Keratinocyte (primary cell): ENCODE data around the gene LTBP2. TPM values are rescaled to one million over a fixed set of nuclear protein-coding genes. Genes with fewer than 3 reads are reported as not detected.

Experiments used
- DNase-seq: peaks from one replicate; pipeline ENCODE4 v3.0.0-alpha.2; 2011; ENCODE audit warnings: low read depth, missing footprints, low spot score
- FAIRE-seq: peaks from 2 replicates; lab custom pipeline; 2011; peaks lifted over from hg19 to GRCh38; lab: Jason Lieb, UNC
- H2AFZ ChIP-seq: 2 replicates; pipeline ENCODE4 v1.6.0; 2012; ENCODE audit warnings: low read length, control low read depth, inconsistent platforms; ENCODE audit not compliant: control insufficient read depth
- H3K27ac ChIP-seq: 2 replicates; pipeline ENCODE4 v1.5.1; 2011; ENCODE audit warnings: low read length; ENCODE audit not compliant: control insufficient read depth, insufficient read depth
- H3K27me3 ChIP-seq: 3 replicates; pipeline ENCODE4 v1.6.0; 2011; ENCODE audit warnings: low read length; ENCODE audit not compliant: control insufficient read depth, insufficient read depth; ENCODE audit errors: extremely low read depth
- H3K36me3 ChIP-seq, 2 experiments: 2 replicates in 1 of 2; 3 replicates in 1 of 2; pipeline ENCODE4 v1.5.1; 2011; ENCODE audit warnings: low read length in 2 of 2, mild to moderate bottlenecking in 1 of 2; ENCODE audit not compliant: control insufficient read depth in 2 of 2, insufficient read depth in 2 of 2; ENCODE audit errors: extremely low read depth in 1 of 2
- H3K4me1 ChIP-seq: 3 replicates; pipeline ENCODE4 v1.5.1; 2011; ENCODE audit warnings: low read length; ENCODE audit not compliant: control insufficient read depth, insufficient read depth; ENCODE audit errors: extremely low read depth
- H3K4me2 ChIP-seq: 3 replicates; pipeline ENCODE4 v1.6.0; 2011; ENCODE audit warnings: low read depth, low read length; ENCODE audit not compliant: control insufficient read depth, insufficient read depth; ENCODE audit errors: extremely low read depth
- H3K4me3 ChIP-seq, 3 experiments: fragments of 200-600 bp in 1 of 3; sonication (generic) in 1 of 3; 2 replicates in 2 of 3; 3 replicates in 1 of 3; pipeline ENCODE4 v1.5.1; 2011 to 2016; ENCODE audit warnings: low read length in 3 of 3, mild to moderate bottlenecking in 3 of 3, control low read depth in 2 of 3, inconsistent platforms in 1 of 3, low read depth in 1 of 3, mixed read lengths in 1 of 3, mixed run types in 1 of 3, moderate library complexity in 1 of 3; ENCODE audit not compliant: control insufficient read depth in 2 of 3, insufficient read depth in 2 of 3; ENCODE audit errors: extremely low read depth in 1 of 3
- H3K79me2 ChIP-seq: 2 replicates; pipeline ENCODE4 v1.6.0; 2012; ENCODE audit warnings: low read length; ENCODE audit not compliant: control insufficient read depth, insufficient read depth
- H3K9ac ChIP-seq: 3 replicates; pipeline ENCODE4 v1.6.0; 2011; ENCODE audit warnings: low read length; ENCODE audit not compliant: control insufficient read depth, insufficient read depth; ENCODE audit errors: extremely low read depth
- H3K9me1 ChIP-seq: 3 replicates; pipeline ENCODE4 v1.6.0; 2011; ENCODE audit warnings: low read length; ENCODE audit not compliant: control insufficient read depth, insufficient read depth; ENCODE audit errors: extremely low read depth
- H3K9me3 ChIP-seq: 2 replicates; pipeline ENCODE4 v1.5.1; 2012; ENCODE audit warnings: low read depth, low read length; ENCODE audit not compliant: control insufficient read depth
- H4K20me1 ChIP-seq: 3 replicates; pipeline ENCODE4 v1.6.0; 2011; ENCODE audit warnings: low read length; ENCODE audit not compliant: control insufficient read depth, insufficient read depth; ENCODE audit errors: extremely low read depth
- EZH2 ChIP-seq: IDR thresholded peaks from one replicate; pipeline ENCODE4 v1.6.1; 2012; ENCODE audit warnings: inconsistent platforms, mild to moderate bottlenecking, low read length, moderate library complexity
- dilution Hi-C: fragments of 300-500 bp; cut with MboI; formaldehyde crosslinking; loops from one replicate; pipeline ENCODE4 v1.7.0; 2020; ENCODE audit warnings: low sequenced_read_pairs; ENCODE audit not compliant: extremely low pct_ligation_motif_present
- polyA plus RNA-seq, 5 experiments: library from polyadenylated mRNA; depleted of rRNA in 3 of 5; stranded (reverse) in 3 of 5; stranded (forward) in 1 of 5; unstranded in 1 of 5; fragments of >200 nt; gene quantifications; 1 replicate in 1 of 5; 2 replicates in 3 of 5; 3 replicates in 1 of 5; pipeline versions ENCODE4 v1.2.1 to v1.2.3, GENCODE V29; 2011 to 2012; ENCODE audit warnings: missing spikeins in 2 of 5, low read depth in 1 of 5, low replicate concordance in 1 of 5
- TF ChIP-seq, protein P1 (sequence below), 3 experiments: IDR thresholded peaks in 1 of 3; conservative IDR thresholded peaks in 1 of 3; optimal IDR thresholded peaks in 1 of 3; 2 replicates in 2 of 3; 3 replicates in 1 of 3; pipeline versions ENCODE3 to v1.5.1; 2011; ENCODE audit warnings: low read length in 3 of 3, mild to moderate bottlenecking in 3 of 3, moderate library complexity in 2 of 3, control low read depth in 1 of 3, inconsistent platforms in 1 of 3; ENCODE audit not compliant: insufficient read depth in 2 of 3; ENCODE audit errors: extremely low read depth in 1 of 3

LTBP2 gene
- polyA plus RNA-seq, 1 donor (not counting 4 experiments of a cell fraction or from before 2014, with no cell fraction given), result 23.9 TPM

DNA sequence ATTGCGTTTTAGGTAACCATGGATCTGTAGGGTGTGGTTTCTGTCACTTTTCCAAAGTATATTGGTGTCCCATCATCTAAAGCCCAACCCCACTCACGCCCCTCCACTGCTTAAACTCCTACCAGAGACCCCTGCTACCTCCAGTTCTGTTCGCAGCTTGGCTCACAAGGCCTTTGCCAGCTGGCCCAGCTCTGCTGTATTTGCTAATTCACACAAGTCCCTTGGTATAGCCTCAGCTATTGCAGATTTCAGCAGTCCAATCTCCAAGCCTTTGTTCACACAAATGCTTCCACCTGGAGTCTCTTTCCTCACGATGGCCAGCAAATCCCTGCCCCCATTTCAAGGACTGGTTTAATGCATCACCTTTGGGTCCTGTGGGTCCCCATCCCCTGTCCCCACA lies 94.3 kb downstream of the LTBP2 start:
- no peak for FAIRE-seq
- DNase-seq, result no peak
- Histone ChIP-seq H3K36me3 (peaks cover 47 to 50% of the 10 kb centered on the region in 2 experiments), H3K4me3 (no peak overlapping the region), H3K4me2 (peak overlapping the region; percentile 44), H3K27ac (no peak overlapping the region), H3K9me1 (no peaks in the 10 kb centered on the region), H3K9ac (no peak overlapping the region), H3K79me2 (no peaks in the 10 kb centered on the region), H3K9me3 (no peaks in the 10 kb centered on the region), H2AFZ (no peak overlapping the region), H4K20me1 (no peaks in the 10 kb centered on the region), H3K4me1 (peaks cover 25% of the 10 kb centered on the region), H3K27me3 (no peaks in the 10 kb centered on the region)
- no peak for TF ChIP-seq EZH2
- TF ChIP-seq, protein P1, sequence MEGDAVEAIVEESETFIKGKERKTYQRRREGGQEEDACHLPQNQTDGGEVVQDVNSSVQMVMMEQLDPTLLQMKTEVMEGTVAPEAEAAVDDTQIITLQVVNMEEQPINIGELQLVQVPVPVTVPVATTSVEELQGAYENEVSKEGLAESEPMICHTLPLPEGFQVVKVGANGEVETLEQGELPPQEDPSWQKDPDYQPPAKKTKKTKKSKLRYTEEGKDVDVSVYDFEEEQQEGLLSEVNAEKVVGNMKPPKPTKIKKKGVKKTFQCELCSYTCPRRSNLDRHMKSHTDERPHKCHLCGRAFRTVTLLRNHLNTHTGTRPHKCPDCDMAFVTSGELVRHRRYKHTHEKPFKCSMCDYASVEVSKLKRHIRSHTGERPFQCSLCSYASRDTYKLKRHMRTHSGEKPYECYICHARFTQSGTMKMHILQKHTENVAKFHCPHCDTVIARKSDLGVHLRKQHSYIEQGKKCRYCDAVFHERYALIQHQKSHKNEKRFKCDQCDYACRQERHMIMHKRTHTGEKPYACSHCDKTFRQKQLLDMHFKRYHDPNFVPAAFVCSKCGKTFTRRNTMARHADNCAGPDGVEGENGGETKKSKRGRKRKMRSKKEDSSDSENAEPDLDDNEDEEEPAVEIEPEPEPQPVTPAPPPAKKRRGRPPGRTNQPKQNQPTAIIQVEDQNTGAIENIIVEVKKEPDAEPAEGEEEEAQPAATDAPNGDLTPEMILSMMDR (optimal IDR thresholded peaks at IDR 0.05 in 1 of 3, IDR thresholded peaks at IDR 0.05 in 1 of 3, conservative IDR thresholded peaks at IDR 0.05 in 1 of 3; ENCODE audit: extremely low read depth in 1 of 3, insufficient read depth in 2 of 3, low read length in 3 of 3), result no peak
- dilution Hi-C loops, result no loop called here

- Histone ChIP-seq H3K27ac (no peak overlapping the region), H3K9ac (no peak overlapping the region), H3K4me1 (peaks cover 25% of the 10 kb centered on the region), H4K20me1 (no peaks in the 10 kb centered on the region), H3K9me3 (no peaks in the 10 kb centered on the region), H3K4me3 (no peak overlapping the region), H3K36me3 (peaks cover 43 to 56% of the 10 kb centered on the region in 2 experiments), H3K27me3 (no peaks in the 10 kb centered on the region), H3K9me1 (no peaks in the 10 kb centered on the region), H3K4me2 (no peak overlapping the region), H3K79me2 (no peaks in the 10 kb centered on the region), H2AFZ (no peak overlapping the region)
- FAIRE-seq (no peak), DNase-seq (peak; percentile 23)
- TF ChIP-seq EZH2, result no peak
- TF ChIP-seq, protein P1 (optimal IDR thresholded peaks at IDR 0.05 in 1 of 3, IDR thresholded peaks at IDR 0.05 in 1 of 3, conservative IDR thresholded peaks at IDR 0.05 in 1 of 3; ENCODE audit: extremely low read depth in 1 of 3, insufficient read depth in 2 of 3, low read length in 3 of 3), result no peak
- dilution Hi-C loops, result no loop called here
Measured at GRCh38 chr14:74516451-74517160, 95.4 kb downstream of the LTBP2 start.
